ENCODE results near the gene RNF111. TPM values are rescaled to one million over a fixed set of nuclear protein-coding genes. Genes with fewer than 3 reads are reported as not detected.
A peak's percentile ranks its signal among the peaks of the same experiment; 100 is the strongest.

The RNF111 gene
- total and polyA plus RNA-seq, 2 of the 13 experiments (the other 11 are each of a cell fraction or from before 2014, with no cell fraction given), result 12.1 to 23.1 TPM

DNA sequence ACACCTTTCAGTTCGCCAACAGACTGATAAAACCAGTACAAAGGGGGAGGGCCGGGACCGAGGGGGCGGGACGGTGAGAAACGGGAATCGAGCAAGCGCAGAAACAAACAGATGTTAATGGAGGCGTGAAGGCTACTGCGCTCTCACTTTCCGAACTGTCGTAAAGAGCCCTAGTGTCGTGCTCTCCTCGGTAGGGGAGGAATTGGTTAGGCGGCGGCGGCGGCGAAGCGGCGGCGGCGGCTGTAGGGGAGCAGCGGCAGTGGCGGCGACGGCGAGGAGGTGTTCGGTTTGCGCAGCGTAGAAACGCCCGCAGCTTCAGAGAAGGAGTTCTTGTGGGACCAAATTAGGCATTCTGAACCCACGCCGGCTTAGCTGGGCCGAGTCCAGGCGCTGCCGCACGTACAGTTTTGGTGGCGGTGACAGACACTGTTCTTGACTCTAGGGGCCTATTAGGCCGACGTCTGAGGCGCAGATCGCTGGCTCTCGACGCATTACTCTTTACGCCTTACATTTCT lies at the start of gene RNF111 (continued):
- TF ChIP-seq ZNF782 (CRISPR knock-in tag; IDR thresholded peaks at IDR 0.05; ENCODE audit: borderline replicate concordance) (no peak; the same call in 1 of the 2 replicates), ZKSCAN8 (CRISPR knock-in tag; IDR thresholded peaks at IDR 0.05; ENCODE audit: borderline replicate concordance) (no peak), ZNF235 (CRISPR knock-in tag; IDR thresholded peaks at IDR 0.05; ENCODE audit: borderline replicate concordance) (peak; percentile 80; the same call in 1 of the 2 replicates), YEATS4 (CRISPR knock-in tag; IDR thresholded peaks at IDR 0.05; ENCODE audit: borderline replicate concordance) (peak; percentile 62), ZNF232 (CRISPR knock-in tag; IDR thresholded peaks at IDR 0.05; ENCODE audit: borderline replicate concordance) (no peak), SATB2 (CRISPR knock-in tag; IDR thresholded peaks at IDR 0.05) (no peak), EP300 (IDR thresholded peaks at IDR 0.05; ENCODE audit: low read depth in 2 of 2, low read length in 2 of 2) (no peak), EP300 (CRISPR knock-in tag; IDR thresholded peaks at IDR 0.05; ENCODE audit: borderline replicate concordance) (no peak), CAMTA2 (CRISPR knock-in tag; IDR thresholded peaks at IDR 0.05; ENCODE audit: borderline replicate concordance) (0 out of 2 replicates have a peak, but pooled peaks have one; percentile 20), SIX4 (CRISPR knock-in tag; IDR thresholded peaks at IDR 0.05) (no peak), MTA3 (CRISPR knock-in tag; IDR thresholded peaks at IDR 0.05) (no peak), MXI1 (IDR thresholded peaks at IDR 0.05; ENCODE audit: borderline replicate concordance, low read depth, low read length) (peak; percentile 33; the same call in 1 of the 3 replicates), ZNF83 (CRISPR knock-in tag; IDR thresholded peaks at IDR 0.05; ENCODE audit: borderline replicate concordance) (no peak), PAF1 (CRISPR knock-in tag; IDR thresholded peaks at IDR 0.05) (no peak), CHCHD3 (CRISPR knock-in tag; IDR thresholded peaks at IDR 0.05) (no peak), POLR2AphosphoS5 (IDR thresholded peaks at IDR 0.05; ENCODE audit: low read depth, low read length) (peak; percentile 68), ZNF383 (CRISPR knock-in tag; IDR thresholded peaks at IDR 0.05; ENCODE audit: borderline replicate concordance) (no peak), ZFP41 (CRISPR knock-in tag; IDR thresholded peaks at IDR 0.05; ENCODE audit: borderline replicate concordance) (0 out of 2 replicates have a peak, but pooled peaks have one; percentile 49)
- TF ChIP-seq, protein P1, sequence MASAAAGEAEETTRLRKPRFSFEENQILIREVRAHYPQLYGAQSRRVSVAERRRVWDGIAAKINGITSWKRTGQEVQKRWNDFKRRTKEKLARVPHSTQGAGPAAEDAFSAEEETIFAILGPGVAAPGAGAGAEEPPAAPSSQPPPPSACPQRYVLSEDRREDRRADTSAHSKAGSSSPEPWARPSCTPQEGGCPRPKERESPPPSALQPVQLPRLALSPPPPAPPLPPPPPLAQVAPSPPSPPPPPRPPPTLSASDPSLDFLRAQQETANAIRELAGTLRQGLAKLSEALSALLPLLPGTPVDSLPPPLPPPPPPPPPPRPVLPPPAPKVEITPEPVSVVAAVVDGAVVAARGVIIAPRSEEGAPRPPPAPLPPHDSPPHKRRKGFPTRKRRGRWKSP (CRISPR knock-in tag; IDR thresholded peaks at IDR 0.05), result peak; percentile 58; the same call in 1 of the 2 replicates
- TF ChIP-seq, protein P2, sequence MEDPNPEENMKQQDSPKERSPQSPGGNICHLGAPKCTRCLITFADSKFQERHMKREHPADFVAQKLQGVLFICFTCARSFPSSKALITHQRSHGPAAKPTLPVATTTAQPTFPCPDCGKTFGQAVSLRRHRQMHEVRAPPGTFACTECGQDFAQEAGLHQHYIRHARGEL (CRISPR knock-in tag; IDR thresholded peaks at IDR 0.05), result no peak
- TF ChIP-seq, protein P3, sequence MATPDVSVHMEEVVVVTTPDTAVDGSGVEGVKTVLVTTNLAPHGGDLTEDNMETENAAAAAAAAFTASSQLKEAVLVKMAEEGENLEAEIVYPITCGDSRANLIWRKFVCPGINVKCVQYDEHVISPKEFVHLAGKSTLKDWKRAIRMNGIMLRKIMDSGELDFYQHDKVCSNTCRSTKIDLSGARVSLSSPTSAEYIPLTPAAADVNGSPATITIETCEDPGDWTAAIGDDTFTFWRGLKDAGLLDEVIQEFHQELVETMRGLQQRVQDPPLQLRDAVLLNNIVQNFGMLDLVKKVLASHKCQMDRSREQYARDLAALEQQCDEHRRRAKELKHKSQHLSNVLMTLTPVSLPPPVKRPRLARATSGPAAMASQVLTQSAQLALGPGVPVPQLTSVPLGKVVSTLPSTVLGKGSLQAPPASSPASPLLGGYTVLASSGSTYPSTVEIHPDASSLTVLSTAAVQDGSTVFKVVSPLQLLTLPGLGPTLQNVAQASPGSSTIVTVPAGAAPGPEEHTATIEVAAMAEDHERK (CRISPR knock-in tag; IDR thresholded peaks at IDR 0.05; ENCODE audit: low read depth), result no peak
- TF ChIP-seq, protein P4, sequence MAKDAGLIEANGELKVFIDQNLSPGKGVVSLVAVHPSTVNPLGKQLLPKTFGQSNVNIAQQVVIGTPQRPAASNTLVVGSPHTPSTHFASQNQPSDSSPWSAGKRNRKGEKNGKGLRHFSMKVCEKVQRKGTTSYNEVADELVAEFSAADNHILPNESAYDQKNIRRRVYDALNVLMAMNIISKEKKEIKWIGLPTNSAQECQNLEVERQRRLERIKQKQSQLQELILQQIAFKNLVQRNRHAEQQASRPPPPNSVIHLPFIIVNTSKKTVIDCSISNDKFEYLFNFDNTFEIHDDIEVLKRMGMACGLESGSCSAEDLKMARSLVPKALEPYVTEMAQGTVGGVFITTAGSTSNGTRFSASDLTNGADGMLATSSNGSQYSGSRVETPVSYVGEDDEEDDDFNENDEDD (CRISPR knock-in tag; IDR thresholded peaks at IDR 0.05; ENCODE audit: borderline replicate concordance), result no peak
- TF ChIP-seq, protein P5, sequence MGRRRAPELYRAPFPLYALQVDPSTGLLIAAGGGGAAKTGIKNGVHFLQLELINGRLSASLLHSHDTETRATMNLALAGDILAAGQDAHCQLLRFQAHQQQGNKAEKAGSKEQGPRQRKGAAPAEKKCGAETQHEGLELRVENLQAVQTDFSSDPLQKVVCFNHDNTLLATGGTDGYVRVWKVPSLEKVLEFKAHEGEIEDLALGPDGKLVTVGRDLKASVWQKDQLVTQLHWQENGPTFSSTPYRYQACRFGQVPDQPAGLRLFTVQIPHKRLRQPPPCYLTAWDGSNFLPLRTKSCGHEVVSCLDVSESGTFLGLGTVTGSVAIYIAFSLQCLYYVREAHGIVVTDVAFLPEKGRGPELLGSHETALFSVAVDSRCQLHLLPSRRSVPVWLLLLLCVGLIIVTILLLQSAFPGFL (CRISPR knock-in tag; IDR thresholded peaks at IDR 0.05), result no peak
- TF ChIP-seq, protein P6, sequence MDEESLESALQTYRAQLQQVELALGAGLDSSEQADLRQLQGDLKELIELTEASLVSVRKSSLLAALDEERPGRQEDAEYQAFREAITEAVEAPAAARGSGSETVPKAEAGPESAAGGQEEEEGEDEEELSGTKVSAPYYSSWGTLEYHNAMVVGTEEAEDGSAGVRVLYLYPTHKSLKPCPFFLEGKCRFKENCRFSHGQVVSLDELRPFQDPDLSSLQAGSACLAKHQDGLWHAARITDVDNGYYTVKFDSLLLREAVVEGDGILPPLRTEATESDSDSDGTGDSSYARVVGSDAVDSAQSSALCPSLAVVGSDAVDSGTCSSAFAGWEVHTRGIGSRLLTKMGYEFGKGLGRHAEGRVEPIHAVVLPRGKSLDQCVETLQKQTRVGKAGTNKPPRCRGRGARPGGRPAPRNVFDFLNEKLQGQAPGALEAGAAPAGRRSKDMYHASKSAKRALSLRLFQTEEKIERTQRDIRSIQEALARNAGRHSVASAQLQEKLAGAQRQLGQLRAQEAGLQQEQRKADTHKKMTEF (CRISPR knock-in tag; IDR thresholded peaks at IDR 0.05), result peak; percentile 81; the same call in 1 of the 2 replicates
